Cardiac fibroblast (primary cell): Measurements from ENCODE around the gene PSTPIP1.

Source experiments
- DNase-seq, 2 donors: peaks; one replicate each; pipeline versions ENCODE4 v3.0.0 to v3.0.0-alpha.2; 2010; ENCODE audit warnings: low read depth in 2 of 2
- H3K4me3 ChIP-seq, 2 donors: replicated peaks in 1 of 2; 1 replicate in 1 of 2; 2 replicates in 1 of 2; pipeline ENCODE4 v1.5.1; 2011; ENCODE audit warnings: low read depth in 2 of 2, low read length in 2 of 2, mild to moderate bottlenecking in 2 of 2, moderate library complexity in 1 of 2
- TF ChIP-seq, protein P1 (sequence below): IDR thresholded peaks from one replicate; pipeline ENCODE4 v1.5.1; 2011; ENCODE audit warnings: low read depth, mild to moderate bottlenecking, low read length, inconsistent platforms

PSTPIP1 gene

DNA sequence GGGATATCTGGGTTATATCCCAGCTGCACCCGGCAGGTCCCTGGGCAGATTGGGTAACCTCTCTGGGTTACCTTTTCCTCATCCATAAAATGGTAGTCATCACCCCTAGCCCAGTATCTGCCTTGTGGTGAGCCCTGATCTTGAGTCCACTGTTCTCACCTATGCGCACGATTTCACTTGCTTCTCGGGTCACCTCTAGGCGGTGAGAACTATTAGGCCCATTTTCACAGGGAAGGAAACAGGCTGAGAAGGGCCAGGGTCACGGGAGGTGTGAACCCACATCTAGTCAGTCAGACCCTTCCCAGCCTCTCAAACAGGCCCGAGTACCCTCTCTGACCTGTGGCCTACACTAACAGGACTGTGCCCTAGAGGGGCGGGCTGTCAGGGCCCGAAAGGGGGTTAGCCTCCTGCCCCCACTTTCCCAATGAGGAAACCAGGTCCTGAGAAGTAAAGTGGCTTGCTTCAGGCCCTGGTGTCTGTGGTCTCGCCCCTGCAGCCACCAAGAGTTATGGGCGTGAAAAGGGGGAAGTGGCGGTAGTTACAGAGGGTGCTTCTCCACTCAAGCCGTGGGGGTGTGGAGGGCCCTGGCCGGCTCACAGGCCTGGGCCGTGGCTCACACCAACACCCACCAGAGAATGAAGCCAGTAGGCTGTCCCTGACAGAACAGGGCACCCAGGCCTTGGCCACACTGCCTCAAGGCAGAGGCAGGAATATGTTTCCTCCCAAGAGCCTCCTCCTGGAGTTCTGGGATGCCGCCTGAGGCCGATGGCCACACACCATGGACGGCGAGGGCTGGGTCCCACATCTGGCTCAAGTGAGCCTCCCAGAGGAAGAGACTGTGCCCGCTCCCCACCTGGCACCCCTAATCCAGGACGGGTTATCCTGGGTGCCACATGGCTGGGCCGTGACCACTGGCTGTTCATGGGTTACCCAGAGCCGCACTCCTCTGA is 19.5 kb downstream of the PSTPIP1 start:
- H3K4me3 ChIP-seq: no peak overlapping the region
- no peak for DNase-seq
- TF ChIP-seq, protein P1, sequence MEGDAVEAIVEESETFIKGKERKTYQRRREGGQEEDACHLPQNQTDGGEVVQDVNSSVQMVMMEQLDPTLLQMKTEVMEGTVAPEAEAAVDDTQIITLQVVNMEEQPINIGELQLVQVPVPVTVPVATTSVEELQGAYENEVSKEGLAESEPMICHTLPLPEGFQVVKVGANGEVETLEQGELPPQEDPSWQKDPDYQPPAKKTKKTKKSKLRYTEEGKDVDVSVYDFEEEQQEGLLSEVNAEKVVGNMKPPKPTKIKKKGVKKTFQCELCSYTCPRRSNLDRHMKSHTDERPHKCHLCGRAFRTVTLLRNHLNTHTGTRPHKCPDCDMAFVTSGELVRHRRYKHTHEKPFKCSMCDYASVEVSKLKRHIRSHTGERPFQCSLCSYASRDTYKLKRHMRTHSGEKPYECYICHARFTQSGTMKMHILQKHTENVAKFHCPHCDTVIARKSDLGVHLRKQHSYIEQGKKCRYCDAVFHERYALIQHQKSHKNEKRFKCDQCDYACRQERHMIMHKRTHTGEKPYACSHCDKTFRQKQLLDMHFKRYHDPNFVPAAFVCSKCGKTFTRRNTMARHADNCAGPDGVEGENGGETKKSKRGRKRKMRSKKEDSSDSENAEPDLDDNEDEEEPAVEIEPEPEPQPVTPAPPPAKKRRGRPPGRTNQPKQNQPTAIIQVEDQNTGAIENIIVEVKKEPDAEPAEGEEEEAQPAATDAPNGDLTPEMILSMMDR: no peak

DNA sequence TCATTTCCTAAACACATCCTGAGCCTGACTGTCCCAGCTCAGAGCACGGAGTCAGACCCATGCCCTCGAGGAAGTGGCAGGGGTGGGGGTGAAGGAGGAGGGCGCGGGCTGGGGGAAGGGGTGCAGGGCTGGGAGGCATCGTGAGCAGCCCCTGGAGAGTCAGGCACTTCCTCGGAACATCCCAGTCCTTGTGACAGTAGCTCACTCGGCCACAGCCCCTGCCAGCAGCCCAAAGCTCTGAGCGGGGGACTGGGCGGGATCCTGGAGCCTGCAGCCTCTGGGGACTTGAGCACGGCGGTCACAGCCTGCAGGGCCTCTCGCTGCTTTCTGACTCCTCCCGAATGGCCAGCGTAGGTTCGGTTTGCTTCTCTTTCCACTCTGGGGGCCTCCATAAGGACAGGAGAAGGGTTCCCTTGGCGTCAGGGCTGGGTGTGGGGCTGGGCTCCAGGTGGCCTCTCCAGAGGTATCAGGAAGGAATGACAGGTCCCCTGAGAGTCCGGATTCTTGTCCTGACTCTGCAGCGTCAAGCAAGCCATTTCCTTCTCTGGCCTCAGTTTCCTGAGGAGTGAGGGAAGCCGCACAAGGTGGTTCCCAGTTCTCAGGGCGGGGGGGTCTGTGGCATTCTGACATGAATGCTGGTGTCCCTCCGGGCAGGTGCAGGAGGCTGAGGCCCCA is 20.9 kb downstream of the PSTPIP1 start:
- DNase-seq: no peak
- no peak overlapping the region for H3K4me3 ChIP-seq
- TF ChIP-seq, protein P1: no peak

DNA sequence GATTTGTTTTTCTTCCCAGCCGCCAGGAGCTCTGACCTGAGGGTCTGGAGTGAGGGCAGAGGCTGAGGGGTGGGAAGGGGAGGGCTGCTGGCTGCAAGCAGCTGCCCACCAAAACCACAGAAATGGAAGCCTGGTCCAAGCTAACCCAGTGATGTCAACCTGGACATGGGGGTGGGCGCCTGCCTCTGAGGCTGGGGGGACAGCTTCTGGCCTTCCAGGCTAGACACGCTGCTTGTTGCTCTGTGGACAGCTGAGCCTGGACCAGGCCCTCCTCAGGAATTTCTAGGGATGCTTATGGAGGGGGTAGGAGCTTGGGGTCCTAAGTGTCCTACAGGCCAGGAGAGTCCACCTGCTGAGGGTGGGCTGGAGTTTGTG is 21.4 kb downstream of the PSTPIP1 start:
- no peak for DNase-seq
- TF ChIP-seq, protein P1: no peak
- H3K4me3 ChIP-seq: no peak overlapping the region

DNA sequence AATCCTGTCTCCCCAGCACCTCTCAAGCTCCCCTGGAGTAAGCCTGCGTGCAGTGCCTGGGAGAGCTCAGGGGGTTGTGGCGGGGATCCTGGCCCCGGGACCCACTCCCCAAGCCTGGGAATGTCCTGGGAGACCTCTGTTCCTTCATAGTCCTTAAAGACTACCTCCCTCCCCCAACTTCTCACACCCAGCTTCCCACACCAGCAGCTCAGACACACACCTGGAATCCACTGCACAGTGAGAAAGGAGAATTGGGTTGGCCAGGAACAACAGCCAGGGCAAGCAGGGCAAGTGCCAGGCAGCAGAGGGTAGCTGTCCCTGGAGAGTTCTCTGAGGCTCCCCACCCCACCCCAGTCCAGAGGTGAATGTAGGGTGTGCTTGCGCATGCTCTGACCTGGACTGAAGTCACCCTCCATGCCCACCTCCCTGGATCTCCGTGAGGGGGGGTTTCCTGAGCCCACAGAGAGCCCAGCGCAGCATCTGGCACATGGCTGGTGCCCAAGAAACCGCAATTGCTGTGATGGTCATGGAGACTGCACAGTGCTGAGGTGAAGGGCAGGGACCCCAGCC is 22.2 kb downstream of the PSTPIP1 start:
- no peak overlapping the region for H3K4me3 ChIP-seq
- TF ChIP-seq, protein P1: no peak
- DNase-seq: no peak

DNA sequence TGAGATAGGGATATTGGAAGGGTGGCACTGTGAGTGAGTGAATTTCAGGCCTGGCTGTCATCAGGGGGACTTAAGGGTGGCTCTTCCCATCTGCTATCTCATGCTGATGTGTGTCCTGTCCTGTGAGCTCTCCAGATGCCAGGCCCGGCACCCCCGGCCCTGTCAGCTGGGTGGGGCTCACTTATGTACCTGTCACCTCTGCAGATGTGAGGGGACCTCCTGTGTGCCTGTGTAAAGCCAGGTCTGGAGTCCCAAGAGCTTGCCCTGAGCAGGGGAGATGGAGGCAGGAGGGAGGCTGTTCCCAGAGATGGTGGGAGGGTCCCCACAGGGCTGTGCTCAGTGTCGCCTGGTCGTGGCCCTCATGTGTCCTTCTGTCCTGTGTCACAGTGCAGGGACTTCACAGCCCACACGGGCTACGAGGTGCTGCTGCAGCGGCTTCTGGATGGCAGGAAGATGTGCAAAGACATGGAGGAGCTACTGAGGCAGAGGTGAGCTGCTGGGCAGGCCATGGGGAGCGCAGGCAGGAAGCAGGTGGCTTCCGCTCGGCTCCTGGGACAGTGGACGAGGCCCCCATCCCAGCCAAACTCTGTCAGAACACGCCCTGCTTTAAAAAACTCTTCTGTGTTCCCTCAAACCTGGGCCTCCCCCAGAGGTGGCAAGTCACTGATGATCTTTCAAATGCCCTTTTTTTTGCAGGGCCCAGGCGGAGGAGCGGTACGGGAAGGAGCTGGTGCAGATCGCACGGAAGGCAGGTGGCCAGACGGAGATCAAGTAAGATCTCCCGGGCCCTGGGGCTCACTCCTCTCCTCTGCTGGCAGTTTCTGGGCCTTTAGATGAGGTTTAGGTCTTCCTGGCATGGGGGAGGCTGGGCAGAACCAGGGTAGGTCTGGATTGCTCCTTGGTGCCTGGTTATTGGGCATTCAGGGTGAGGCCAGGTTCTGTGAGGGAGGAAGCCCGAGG is 23.1 kb downstream of the PSTPIP1 start:
- TF ChIP-seq, protein P1: no peak
- DNase-seq: no peak
- H3K4me3 ChIP-seq: no peak overlapping the region
